Osteoblast (primary cell): Measurements from ENCODE around the gene WDR86. TPM values are rescaled to one million over a fixed set of nuclear protein-coding genes. Genes with fewer than 3 reads are reported as not detected.

Experiments
- DNase-seq: peaks from one replicate; pipeline ENCODE4 v3.0.0; 2011; ENCODE audit warnings: low spot score, mixed read lengths; ENCODE audit not compliant: insufficient read length; ENCODE audit errors: missing footprints
- H2AFZ ChIP-seq: 2 replicates; pipeline ENCODE4 v1.6.0; 2011; ENCODE audit warnings: mild to moderate bottlenecking, low read length
- H3K27ac ChIP-seq: 2 replicates; pipeline ENCODE4 v1.5.1; 2011; ENCODE audit warnings: mild to moderate bottlenecking, low read depth, low read length, moderate library complexity
- H3K27me3 ChIP-seq: 2 replicates; pipeline ENCODE4 v1.6.0; 2012; ENCODE audit warnings: mild to moderate bottlenecking, control low read depth, inconsistent platforms, low read length, moderate library complexity; ENCODE audit not compliant: insufficient read depth
- H3K36me3 ChIP-seq: 2 replicates; pipeline ENCODE4 v1.5.1; 2011; ENCODE audit warnings: mild to moderate bottlenecking, low read length, control low read depth, moderate library complexity; ENCODE audit not compliant: insufficient read depth
- H3K4me1 ChIP-seq: 2 replicates; pipeline ENCODE4 v1.5.1; 2011; ENCODE audit warnings: mild to moderate bottlenecking, low read length, control low read depth, moderate library complexity; ENCODE audit not compliant: insufficient read depth
- H3K4me2 ChIP-seq: 2 replicates; pipeline ENCODE4 v1.6.0; 2011; ENCODE audit warnings: mild to moderate bottlenecking, low read length; ENCODE audit not compliant: insufficient read depth
- H3K4me3 ChIP-seq: fragments of 200-600 bp; sonication (generic); 3 replicates; pipeline ENCODE4 v1.5.1; 2012; ENCODE audit warnings: mild to moderate bottlenecking, low read length, inconsistent platforms; ENCODE audit not compliant: insufficient read depth
- H3K79me2 ChIP-seq: 2 replicates; pipeline ENCODE4 v1.6.0; 2012; ENCODE audit warnings: mild to moderate bottlenecking, low read length, control low read depth, inconsistent platforms; ENCODE audit not compliant: insufficient read depth
- H3K9me3 ChIP-seq: 2 replicates; pipeline ENCODE4 v1.5.1; 2011; ENCODE audit warnings: low read depth, low read length, control low read depth
- H4K20me1 ChIP-seq: 2 replicates; pipeline ENCODE4 v1.6.0; 2012; ENCODE audit warnings: mild to moderate bottlenecking, low read length, control low read depth; ENCODE audit not compliant: insufficient read depth
- total RNA-seq: library from RNA; depleted of rRNA; stranded (reverse); fragments of >200 nt; gene quantifications from 2 replicates; pipeline ENCODE4 v1.2.3, GENCODE V29; 2012
- TF ChIP-seq, protein P1 (sequence below): IDR thresholded peaks from 2 replicates; pipeline ENCODE4 v1.5.1; 2011; ENCODE audit warnings: mild to moderate bottlenecking, low read depth, low read length, moderate library complexity; ENCODE audit errors: extremely low read depth

The WDR86 gene
- total RNA-seq, 1 donor, result 15.6 TPM

DNA sequence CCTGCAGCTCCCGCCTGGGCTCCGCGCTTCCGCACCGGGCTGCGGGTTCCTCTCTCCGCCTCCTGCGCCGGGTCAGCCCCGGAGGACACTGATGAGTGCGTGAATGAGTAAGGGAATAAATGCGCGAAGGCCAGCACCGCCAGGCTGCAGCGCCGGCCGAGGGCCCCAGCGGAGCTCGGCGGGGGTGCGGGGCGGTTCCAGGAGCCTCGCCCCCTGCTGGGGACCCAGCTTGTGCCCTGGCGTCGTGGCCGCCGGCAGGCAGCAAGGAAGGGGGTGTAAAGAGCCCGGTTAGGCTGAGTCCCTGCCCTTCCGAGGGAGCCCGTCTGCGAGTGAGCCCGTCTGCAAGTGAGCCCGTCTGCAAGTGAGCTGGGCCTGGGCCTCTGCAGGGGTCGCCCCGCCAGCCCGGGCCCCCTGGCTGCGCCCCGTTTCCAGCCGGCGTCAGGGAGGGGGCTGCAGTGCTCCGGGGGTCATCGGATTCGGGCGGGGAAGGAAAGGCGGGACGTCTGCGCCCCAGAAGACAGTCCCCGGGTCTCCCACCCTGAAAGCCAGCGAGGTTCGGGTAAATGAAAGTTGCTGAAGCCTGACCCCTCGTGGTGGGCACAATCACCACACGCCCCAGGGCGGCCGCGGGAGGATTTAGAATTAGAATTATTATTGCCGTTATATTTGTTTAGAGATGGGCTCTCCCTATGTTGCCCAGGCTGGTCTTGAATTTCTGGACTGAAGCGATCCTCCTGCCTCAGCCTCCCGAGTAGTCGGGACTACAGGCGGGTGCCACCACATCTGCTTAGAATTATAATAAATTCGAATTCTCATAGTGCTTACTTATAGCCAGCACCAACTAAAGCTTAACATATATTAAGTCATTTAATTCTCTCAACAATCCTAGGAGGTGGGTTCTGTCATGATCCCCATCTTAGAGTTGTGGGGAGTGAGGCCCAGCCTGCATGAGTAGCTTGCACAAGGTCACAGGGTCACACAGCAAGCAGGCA is 38.7 kb upstream of the WDR86 start:
- no peaks in the 10 kb centered on the region for H3K4me1 ChIP-seq
- DNase-seq, result peak; percentile 98
- H3K79me2 ChIP-seq, result no peaks in the 10 kb centered on the region
- peak overlapping the region; percentile 84 for H2AFZ ChIP-seq
- peak overlapping the region; percentile 85 for H3K4me2 ChIP-seq
- H4K20me1 ChIP-seq, result no peaks in the 10 kb centered on the region
- peak overlapping the region; percentile 76 for H3K4me3 ChIP-seq
- H3K27me3 ChIP-seq, result no peaks in the 10 kb centered on the region
- TF ChIP-seq, protein P1, sequence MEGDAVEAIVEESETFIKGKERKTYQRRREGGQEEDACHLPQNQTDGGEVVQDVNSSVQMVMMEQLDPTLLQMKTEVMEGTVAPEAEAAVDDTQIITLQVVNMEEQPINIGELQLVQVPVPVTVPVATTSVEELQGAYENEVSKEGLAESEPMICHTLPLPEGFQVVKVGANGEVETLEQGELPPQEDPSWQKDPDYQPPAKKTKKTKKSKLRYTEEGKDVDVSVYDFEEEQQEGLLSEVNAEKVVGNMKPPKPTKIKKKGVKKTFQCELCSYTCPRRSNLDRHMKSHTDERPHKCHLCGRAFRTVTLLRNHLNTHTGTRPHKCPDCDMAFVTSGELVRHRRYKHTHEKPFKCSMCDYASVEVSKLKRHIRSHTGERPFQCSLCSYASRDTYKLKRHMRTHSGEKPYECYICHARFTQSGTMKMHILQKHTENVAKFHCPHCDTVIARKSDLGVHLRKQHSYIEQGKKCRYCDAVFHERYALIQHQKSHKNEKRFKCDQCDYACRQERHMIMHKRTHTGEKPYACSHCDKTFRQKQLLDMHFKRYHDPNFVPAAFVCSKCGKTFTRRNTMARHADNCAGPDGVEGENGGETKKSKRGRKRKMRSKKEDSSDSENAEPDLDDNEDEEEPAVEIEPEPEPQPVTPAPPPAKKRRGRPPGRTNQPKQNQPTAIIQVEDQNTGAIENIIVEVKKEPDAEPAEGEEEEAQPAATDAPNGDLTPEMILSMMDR, result peak; percentile 72
- no peak overlapping the region for H3K27ac ChIP-seq
- no peaks in the 10 kb centered on the region for H3K9me3 ChIP-seq
- no peaks in the 10 kb centered on the region for H3K36me3 ChIP-seq

DNA sequence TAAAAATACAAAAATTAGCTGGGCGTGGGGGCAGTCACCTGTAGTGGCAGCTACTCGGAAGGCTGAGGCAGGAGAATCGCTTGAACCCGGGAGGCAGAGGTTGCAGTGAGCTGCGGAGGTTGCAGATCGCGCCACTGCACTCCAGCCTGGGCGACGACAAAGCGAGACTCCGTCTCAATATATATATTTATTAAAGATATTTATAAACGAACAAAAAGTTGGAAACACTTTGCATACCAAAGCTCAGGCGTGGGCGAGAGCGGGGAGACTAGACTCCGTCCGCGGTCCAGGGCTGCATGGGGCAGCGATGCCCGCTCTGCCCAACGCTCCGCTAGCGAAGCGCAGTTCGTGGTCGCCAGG is 38.0 kb upstream of the WDR86 start:
- Histone ChIP-seq H3K79me2 (no peaks in the 10 kb centered on the region), H2AFZ (peak overlapping the region; percentile 84), H3K36me3 (no peaks in the 10 kb centered on the region), H3K4me1 (no peaks in the 10 kb centered on the region), H3K4me3 (peak overlapping the region; percentile 76), H3K4me2 (peak overlapping the region; percentile 85), H3K27ac (no peak overlapping the region), H3K9me3 (no peaks in the 10 kb centered on the region), H4K20me1 (no peaks in the 10 kb centered on the region), H3K27me3 (no peaks in the 10 kb centered on the region)
- TF ChIP-seq, protein P1, result no peak
- no peak for DNase-seq

DNA sequence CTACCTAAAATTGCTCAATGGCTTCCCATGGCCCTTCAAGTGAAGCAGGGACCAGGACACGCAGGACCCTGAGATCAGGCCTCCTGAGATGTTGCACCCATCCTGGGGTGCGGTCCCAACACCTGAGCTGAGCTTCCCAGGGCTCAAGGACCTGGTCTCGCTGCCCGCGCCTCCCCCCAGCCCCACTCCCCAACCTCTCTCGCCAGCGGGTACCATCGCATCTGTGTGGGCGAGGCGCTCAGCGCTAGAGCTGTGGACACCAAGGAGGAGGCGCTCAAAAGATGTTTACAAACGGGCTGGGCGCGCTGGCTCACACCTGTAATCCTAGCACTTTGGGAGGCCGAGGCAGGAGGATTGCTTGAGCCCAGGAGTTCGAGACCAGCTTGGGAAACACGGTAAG is 37.5 kb upstream of the WDR86 start:
- Histone ChIP-seq H3K4me2 (no peak overlapping the region), H3K9me3 (no peaks in the 10 kb centered on the region), H3K79me2 (no peaks in the 10 kb centered on the region), H2AFZ (no peak overlapping the region), H3K27ac (no peak overlapping the region), H3K4me3 (no peak overlapping the region), H3K27me3 (no peaks in the 10 kb centered on the region), H3K4me1 (no peaks in the 10 kb centered on the region), H4K20me1 (no peaks in the 10 kb centered on the region), H3K36me3 (no peaks in the 10 kb centered on the region)
- TF ChIP-seq, protein P1, result no peak
- DNase-seq, result no peak

DNA sequence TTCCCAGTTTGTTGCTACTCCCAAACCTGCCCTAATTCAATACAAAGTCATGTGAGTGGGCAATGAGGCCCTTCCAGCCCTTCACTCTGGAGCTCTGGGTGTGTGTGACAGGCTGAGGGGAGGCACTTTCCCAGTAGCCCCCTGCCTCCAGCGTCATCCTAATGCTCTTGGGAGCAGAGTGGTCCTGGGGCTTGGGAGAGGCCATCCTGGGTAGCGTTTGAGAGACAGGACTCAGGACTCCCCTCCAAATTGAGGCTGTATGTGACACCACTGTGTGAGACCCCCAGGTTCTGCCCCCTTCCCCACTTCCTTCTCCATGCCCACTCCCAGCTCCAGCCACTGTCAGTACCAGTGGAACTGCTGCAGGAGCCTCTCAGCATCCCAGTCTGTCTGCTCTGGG is 36.6 kb upstream of the WDR86 start:
- TF ChIP-seq, protein P1, result no peak
- H3K79me2 ChIP-seq, result no peaks in the 10 kb centered on the region
- no peaks in the 10 kb centered on the region for H3K36me3 ChIP-seq
- no peaks in the 10 kb centered on the region for H4K20me1 ChIP-seq
- H3K4me3 ChIP-seq, result no peak overlapping the region
- H2AFZ ChIP-seq, result no peak overlapping the region
- no peak overlapping the region for H3K4me2 ChIP-seq
- H3K27ac ChIP-seq, result no peak overlapping the region
- peaks cover 2% of the 10 kb centered on the region for H3K4me1 ChIP-seq
- no peaks in the 10 kb centered on the region for H3K9me3 ChIP-seq
- DNase-seq, result no peak
- H3K27me3 ChIP-seq, result no peaks in the 10 kb centered on the region
